ENCODE data around the gene NRF1.

DNA sequence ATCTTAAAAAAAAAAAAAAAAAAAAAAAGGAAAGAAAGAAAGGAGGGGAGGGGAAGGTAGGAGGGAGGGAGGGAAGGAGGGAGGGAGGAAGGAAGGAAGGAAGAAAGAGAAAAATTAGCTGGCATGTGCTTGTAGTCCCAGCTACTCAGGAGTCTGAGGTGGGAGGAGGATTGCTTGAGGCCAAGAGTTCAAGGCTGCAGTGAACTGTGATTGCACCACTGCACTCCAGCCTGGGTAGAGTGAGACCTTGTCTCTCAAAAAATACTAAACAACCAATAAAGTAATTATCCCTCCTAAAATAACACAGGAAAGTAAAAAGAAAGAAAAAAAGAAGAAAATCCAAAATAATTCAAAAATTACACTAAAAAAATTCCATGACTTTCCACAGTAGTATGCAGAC is 13.8 kb upstream of the NRF1 start:
- TF ChIP-seq, protein P1, sequence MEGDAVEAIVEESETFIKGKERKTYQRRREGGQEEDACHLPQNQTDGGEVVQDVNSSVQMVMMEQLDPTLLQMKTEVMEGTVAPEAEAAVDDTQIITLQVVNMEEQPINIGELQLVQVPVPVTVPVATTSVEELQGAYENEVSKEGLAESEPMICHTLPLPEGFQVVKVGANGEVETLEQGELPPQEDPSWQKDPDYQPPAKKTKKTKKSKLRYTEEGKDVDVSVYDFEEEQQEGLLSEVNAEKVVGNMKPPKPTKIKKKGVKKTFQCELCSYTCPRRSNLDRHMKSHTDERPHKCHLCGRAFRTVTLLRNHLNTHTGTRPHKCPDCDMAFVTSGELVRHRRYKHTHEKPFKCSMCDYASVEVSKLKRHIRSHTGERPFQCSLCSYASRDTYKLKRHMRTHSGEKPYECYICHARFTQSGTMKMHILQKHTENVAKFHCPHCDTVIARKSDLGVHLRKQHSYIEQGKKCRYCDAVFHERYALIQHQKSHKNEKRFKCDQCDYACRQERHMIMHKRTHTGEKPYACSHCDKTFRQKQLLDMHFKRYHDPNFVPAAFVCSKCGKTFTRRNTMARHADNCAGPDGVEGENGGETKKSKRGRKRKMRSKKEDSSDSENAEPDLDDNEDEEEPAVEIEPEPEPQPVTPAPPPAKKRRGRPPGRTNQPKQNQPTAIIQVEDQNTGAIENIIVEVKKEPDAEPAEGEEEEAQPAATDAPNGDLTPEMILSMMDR (IDR thresholded peaks at IDR 0.05): no peak
- TF ChIP-seq EP300 (IDR thresholded peaks at IDR 0.05) (no peak), POLR2A (IDR thresholded peaks at IDR 0.05) (no peak)

Data from ovary (tissue), 3 donors.